ENCODE results near the gene RANBP17.
"Not testable (repeated sequence)": the region's sequence is repeated elsewhere in the genome, so short reads cannot be mapped to it uniquely, and the experiment has no call there.

Gene RANBP17

DNA sequence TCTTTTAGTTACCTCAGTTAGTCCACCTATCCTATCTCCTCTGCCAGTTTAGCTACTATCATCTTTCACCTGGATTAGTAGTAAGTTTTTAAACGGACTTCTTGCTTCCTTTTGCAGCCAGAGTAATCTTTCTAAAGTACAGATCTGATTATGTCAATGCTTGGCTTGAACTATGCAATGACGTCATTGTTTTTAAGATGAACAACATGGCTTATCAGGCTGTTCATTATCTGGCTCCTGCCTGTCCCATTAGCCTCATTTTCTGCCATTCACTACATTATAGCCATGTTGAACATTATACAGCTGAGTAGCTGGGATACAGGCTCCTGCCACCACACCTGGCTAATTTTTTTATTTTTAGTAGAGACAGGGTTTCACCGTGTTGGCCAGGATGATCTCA lies 98.7 kb downstream of the RANBP17 start:
- DNase-seq = no peak

DNA sequence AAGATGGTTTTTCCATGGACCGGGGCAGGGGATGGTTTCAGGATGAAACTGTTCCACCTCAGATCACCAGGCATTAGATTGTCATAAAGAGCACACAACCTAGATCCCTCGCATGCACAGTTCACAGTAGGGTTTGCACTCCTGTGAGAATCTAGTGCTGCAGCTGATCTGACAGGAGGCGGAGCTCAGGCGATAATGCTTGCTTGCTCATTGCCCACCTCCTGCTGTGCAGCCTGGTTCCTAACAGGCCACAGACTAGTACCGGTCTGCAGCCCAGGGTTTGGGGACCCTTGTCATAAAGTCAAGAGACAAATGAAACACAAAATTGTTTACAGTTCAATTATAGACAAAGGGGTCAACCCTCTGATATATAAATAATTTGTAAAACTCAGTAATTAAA lies 101.7 kb downstream of the RANBP17 start:
- no peak for DNase-seq

DNA sequence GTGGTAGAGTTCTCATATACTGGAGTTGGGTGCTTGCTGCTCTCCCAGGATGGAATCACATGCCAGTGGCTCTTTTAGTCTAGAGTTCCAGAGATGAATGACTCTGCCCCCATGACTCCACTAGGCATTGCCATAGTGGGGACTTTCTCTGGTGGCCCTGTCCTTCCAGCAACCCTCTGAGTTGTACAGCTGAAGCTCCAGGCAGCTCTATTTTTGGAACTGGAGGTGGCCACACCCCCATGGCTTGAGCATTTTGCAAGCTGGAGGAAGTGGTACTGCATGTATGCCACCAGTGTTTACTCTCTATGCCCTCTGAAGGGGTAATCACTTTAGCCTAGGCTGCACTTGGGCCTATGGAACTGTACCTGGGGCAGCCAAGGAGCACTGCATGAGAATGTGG lies 112.6 kb downstream of the RANBP17 start:
- DNase-seq = no peak

DNA sequence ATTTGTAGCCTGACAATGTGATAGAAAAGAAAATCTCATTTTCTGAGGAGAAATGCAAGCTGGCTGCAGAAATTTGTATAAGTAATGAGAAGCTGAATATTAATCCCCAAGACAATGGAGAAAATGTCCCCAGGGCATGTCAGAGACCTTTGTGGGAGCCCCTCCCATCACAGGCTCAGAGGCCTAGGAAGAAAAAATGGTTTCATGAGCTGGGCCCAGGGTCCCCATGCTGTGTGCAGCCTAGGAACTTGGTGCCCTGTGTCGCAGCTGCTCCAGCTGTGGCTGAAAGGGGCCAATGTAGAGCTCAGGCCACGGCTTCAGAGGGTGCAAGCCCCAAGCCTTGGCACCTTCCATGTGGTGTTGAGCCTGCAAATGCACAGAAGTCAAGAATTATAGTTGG lies 118.4 kb downstream of the RANBP17 start:
- not testable (repeated sequence) for DNase-seq

DNA sequence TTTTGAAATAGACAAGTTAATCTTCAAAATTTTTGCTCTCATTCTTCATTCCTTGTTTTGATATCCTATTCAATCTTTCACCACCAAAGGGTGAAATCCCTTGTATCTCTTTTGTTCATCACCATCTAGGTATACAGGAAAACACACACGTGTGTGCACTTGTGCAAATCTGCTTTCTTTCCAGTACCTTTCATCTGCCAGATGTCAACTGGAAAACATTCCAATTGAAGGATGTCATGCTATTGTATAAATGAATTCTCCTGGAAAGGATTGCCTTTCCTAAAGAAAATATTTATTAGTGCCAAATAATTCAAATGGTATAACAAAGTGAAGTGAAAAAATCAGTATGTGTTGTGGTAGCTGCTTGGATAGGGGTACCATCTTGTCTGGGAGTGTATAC lies 123.7 kb downstream of the RANBP17 start:
- no peak for DNase-seq

DNA sequence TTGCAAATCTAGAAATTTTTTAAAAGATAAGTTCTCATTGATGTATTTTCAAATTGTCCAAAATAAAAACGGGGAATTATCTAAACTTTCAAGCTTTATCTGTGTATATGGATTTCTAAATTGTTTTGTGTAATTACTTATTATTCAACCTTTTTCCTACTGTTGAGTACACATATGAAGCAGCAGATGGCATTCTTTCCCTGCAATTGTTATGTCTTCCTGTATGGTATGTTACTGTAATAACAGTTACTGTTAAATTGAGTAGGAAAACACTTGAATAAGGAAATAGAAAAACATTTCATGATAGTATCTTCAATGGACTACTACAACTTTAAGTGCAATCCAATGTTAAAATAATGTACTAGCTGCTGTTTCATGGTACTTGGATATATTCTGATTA lies 124.8 kb downstream of the RANBP17 start:
- no peak for DNase-seq

DNA sequence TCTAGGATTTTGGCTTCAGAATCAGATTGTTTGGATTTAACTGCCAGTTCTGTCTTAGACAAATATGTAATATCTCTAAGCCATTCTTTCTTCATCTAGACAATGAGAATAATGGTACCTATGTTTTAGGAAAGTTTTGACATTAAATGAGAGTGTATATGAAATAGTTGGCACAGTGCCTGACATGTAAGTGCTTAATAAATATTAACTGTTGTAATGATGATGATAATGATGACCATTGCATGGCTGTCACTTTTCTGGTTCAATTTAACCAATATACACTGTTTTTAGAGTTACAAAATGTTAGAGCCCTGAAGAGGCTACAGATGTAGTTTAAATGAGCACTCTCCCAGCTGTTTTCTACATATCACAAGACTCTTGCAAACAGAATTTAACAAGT lies 131.7 kb downstream of the RANBP17 start:
- no peak for DNase-seq

DNA sequence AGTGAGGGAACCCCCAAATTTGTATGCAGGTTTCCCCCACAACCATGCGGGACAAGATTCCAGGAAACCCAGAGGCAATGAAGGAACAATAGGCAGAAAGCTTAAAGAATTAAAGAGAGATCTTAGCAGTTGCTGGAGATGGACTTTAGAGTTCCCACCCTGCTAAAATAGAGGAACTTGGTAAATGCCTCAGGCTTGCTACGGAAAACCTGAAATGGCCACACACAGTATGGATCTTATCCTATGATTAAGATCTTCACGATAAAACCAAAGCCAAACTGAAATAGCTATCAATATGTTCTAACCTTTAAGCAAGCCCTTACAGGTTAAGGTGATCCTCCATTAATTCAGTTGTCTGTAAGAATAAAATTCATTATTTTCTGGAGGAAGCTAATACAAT lies 148.3 kb downstream of the RANBP17 start:
- DNase-seq = no peak

DNA sequence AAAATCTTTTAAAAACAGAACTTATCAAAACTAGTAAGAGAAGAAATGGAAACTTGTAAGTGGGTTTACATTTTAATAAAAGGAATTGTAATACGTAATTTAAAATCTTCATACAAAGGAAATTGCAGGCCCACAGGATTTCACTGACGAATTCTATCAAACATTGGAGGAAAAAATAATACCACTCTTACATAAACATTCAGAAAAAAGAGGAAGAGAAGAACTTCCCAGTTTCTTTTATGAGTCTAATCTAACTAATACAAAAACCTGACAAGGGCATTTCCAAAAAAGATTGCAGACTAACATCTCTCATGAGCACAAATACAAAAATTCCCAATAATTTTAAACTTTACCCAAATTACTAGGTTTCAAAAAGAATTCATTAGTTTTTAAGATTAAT lies 149.0 kb downstream of the RANBP17 start:
- no peak for DNase-seq

DNA sequence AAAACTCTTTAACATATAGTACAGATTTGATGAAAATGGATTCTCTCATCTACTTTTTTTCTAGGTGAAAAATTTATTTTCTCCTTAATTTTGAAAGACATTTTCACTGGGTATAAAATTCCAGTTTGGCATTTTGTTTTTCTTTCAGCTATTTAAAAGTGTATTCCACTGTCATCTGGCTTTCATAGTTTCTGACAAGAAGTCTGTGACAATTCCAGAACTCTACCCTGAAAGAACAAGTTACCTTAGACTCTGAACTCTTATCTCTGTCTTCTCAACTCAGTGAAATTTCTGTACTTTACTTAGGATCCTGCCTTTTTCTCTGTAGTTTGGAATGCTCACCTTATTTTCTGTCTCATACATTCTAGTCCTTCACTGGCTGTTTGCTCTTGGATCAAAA lies 161.7 kb downstream of the RANBP17 start:
- no peak for DNase-seq

DNA sequence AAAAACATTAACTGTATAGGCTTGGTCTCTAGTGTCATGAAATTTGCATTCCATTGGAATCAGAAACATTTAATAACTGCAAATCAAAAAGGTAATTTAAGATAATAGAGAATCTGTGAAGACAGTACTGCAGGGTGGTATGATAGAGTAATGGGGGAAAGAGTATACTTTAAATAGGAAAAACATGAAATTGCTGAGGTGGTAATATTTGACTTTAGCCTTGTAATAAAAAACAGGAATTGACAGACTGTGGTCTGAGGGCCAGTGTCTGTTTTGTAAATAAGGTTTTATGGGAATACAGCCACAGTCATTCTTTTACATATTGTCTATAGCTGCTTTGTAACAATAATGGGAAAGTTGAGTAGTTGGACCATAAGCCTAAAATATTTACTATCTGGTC lies 162.3 kb downstream of the RANBP17 start:
- no peak for DNase-seq

DNA sequence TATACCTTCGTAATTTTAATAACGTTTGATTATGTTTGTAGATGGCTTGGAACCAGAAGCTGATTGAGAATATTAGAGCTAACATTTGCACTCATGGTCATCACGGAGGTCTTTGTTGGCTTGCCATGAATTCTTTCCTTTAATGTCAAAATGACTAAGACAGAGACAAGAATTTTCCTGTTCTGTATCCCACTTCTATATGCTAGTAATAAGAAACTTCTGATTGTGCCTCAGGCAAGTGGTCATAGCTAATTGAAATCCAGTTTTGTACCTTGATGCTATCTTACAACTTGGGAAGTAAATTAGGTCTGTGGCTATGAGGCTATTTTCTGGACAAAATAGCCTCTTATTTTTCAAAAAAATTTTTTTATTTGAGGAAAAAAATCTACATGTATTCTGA lies 167.6 kb downstream of the RANBP17 start:
- no peak for DNase-seq

DNA sequence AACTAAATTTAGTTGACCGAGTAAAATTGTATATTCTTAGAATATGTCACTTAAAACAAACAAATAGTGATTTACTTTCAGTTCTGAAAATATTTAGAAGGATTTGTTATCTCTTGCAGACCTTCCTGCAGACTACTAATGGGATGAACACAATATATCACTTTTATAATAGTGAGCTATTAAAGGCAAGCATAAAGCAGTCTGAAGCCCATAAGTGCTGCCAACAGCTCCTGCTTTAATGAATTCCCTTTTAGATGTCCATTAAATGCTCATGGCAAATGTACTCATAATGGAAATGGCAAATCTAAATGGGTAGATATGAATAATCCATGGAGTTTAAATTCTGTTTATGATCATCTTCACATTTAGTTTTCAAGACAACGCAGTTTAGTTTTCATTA lies 170.2 kb downstream of the RANBP17 start:
- no peak for DNase-seq

DNA sequence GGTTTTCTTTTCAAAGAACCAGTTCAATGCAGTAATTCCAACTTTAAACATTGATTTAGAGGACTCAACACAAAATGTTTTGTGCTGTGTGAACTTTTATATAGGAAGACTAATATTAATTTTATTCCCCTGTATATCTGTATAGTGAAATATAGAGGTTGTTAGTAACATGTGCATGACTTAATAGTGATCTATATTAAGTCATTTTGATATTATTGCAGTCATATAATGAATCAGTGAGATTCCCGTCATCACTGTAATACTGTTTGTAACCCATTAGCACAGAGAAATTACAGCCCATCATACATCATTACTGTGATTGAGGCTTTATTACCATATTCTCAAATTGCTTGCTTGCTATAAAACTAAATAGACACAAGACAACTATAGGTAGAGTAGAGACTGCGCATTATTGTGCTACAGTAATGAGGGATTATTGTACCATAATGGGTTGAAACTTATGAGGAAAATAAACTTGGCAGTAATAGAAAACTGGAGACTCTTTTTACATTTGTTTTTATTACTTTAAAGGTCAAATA lies 170.7 kb downstream of the RANBP17 start:
- no peak for DNase-seq

DNA sequence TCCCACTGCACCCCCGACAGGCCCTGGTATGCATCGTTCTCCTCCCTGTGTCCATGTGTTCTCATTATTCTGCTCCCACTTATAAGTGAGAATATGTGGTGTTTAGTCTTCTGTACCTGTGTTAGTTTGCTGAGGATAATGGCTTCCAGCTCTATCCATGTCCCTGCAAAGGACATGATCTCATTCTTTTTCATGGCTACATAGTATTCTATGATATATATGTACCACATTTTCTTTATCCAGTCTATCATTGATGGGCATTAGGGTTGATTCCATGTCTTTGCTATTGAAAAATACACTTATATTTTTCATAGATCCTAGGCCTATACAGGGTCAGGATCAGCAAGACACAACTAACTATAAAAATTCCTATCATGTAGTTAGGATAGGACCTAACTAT lies 180.1 kb downstream of the RANBP17 start:
- not testable (repeated sequence) for DNase-seq

DNA sequence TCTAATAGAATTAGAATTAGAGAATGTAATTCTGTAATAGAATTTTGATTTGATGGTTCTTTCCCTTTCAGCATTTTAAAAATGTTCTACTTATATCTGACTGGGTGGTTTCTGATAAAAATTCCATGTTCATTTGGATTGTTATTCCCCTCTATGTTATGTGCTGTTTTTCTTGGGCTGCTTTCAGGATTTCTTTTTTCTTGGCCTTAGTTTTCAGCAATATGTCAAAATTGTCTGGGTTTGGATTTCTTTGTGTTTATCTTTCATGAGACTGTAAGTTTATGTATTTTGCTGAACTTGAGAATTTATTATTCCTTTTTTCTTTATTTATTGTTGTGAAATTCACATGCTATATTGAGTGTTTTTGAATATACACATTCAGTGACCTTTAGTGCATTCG lies 189.1 kb downstream of the RANBP17 start:
- no peak for DNase-seq

DNA sequence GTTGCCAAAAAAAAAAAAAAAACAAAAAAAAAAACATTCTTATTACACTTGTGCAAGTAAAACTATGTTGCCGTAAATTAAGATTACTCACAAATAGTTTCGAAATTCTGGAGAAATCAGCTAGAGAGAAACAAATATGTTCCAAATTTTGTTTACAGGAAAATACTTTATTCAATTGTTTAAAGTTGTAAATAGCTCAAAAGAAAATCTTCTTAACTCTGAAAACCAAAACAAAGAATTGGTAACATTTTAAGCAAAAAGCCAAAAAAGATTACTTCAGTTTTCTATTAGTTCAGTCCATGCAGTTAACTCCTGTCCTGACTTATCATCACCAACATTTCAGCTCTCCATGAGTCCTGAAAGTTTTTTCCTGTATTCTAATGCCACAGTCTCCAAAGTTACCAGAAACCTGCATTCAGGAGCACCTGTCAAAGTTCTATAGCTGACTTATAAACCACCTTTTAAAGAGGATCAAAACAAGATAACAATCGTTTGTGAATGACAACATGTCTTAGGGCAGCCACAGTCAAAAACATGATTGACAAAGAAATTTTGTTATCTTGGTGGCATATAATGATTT lies 194.1 kb downstream of the RANBP17 start:
- DNase-seq = no peak

DNA sequence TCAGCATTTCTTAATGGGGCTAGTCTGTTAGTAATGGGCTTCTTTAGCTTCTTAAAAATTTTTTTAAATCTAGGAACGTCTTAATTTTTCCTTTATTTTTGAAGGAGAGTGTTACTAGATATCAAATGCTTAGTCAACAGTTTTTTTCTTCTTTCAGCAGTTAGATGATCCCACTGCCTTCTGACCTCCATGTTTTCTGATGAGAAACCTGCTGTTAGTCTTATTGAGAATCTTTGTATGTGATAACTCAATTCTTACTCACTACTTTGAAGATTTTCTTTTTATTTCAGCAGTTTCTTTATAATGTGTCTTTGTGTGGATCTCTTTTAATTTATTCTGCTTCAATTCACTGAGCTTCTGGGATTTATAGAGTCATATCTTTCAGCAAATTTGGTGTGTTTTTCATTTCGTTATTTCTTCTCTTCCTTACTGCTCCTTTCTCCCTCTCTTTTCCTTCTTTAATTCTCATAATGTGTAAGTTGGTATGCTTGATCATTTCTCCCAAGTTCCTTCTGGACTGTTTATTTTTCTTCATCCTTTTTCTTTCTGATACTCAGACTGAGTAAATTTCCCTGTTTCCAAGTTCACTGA lies 205.8 kb downstream of the RANBP17 start:
- DNase-seq = no peak

DNA sequence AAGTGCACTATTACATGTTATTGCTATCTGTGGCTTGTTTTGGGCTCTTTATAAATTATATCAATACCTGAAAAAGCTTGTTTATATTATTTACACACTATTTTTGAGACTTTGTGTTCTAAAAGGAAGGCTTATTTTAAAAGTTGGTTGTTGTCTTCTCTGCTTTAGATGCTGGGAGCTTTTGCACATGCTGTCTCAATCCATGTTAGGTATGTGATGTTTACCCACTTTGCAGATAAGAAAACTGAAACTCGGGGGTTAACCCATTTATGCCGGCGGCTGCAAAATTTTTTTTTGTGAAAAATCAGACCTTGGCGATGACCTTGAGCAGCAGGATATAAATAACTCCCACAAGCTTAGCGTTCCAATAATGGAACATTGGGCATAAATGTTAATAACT lies 212.9 kb downstream of the RANBP17 start:
- DNase-seq = no peak

DNA sequence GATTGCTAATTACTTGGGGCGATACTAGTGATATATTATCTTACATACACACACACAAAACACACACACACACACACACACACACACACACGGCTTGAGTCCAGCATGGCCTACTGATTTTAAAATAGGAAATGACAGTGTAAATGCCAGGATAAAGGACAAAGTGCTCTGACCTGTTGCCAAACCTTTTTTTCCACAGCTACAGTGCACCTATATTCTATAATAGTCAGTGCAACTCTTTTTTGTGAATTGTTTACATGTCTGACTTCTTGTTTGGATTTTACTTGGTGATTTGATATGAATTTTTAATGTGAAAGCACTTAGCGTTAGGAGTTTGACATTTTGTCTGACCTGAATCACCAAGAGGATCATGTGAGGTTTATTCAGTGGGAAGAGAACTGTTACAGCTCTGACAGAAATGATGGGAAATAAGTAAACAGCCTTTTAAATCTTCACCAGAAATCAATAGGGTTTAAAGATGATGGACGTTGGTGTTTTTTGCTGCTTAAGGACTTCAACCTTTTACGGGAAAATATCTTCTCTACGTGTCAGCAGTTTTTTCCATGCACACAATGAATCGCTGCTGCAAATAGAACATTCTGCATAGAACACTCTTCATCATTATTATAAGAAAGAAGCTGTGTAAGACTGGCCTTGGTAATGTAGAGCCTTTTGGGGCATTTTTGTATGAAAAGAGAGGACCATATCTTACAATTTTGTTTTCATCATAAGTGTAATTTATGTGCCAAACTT lies 218.5 kb downstream of the RANBP17 start:
- DNase-seq = no peak

DNA sequence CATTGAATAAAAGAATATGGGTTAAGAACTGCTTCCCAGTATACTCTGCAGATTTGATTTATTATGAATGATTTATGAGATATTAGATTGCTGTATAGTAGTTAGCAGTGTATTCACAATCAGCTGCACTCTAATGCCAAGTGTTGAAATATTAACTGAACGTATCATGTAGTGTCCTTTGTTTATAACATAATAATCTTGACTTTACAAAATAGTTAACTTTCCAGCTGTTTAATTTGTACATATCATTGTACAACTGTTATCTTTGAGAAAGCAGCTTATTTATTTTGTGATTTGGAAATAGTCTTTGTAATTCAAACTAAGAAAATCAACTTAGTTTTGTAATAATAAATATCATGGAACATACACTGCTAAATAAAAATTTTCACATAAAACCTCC lies 219.5 kb downstream of the RANBP17 start:
- DNase-seq = no peak

DNA sequence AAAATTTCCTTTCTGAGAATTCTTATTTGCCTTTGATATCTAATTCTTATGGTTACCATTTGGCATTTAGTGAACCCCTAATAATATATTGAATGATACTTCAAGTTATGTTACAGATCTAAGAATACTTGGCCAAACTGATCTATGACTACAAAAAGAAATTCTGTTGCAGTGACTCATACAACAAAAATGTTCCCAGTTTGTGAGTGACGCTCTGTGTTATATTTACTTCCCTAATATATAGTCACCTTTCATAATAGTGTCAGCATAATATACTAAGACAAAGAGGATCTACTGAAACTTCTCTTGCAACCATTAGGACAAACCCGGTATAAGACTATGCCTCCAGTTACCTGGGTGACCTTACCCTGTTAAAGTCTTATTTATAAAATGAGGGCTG lies 230.4 kb downstream of the RANBP17 start:
- no peak for DNase-seq

DNA sequence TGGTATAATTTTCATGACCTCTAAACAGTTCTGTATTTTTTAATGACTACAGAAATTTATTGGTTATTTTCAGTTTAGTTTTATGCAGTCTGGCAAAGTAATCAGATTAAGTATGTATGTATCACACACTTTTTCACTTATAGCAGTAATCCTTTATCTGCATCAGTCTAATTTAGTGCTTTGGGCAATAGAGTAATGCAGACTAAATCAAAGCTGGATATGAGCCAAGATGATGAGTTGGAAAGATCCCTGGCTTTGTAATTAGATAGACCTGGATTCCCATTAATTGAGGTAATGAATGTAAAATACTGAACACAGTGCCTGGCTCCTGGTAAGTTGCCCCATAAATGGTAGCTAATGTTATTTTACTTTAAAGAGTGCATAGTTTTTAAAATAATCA lies 231.8 kb downstream of the RANBP17 start:
- no peak for DNase-seq

DNA sequence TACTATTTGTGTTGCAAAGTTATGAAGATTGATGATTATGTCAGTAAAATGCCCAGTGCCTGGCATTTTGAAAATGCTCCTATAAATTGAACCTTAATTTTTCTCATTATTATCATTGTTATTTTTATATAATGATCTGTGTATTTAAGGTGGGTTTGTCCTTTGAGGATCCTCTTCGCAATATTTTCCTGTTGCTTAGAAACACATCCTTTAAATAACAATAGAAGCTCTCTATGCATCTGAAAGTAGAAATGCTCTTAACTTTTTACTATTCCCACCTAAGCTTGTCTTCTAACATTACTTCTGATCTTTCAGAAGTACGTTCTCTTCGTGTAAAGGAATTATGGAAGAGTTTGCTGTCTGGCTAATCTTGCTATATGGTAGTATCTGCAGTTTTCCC lies 232.5 kb downstream of the RANBP17 start:
- DNase-seq = no peak
